SK-N-SH treated with all-trans-retinoic acid at 6 μM for 48 hours (cell line): ENCODE measurements around the gene STN1.

Experiments used
- ATAC-seq: fragments of 200-7000 bp; cut with Tn5 transposase; 3 replicates; pipeline ENCODE4 v1.9.1; 2020; ENCODE audit warnings: mild to moderate bottlenecking, moderate library complexity
- ARNTL ChIP-seq: fragments of 450-650 bp; formaldehyde crosslinking; IDR thresholded peaks from 2 replicates; pipeline ENCODE4 v1.5.0; 2020; ENCODE audit warnings: low read depth, mild to moderate bottlenecking, moderate library complexity, borderline replicate concordance
- BACH2 ChIP-seq: fragments of 250-450 bp; sonication (Bioruptor Pico); IDR thresholded peaks from 2 replicates; pipeline ENCODE4 v1.9.0; 2021; ENCODE audit warnings: mild to moderate bottlenecking, borderline replicate concordance
- CSDC2 ChIP-seq: fragments of 250-450 bp; sonication (Bioruptor Pico); IDR thresholded peaks from 2 replicates; pipeline ENCODE4 v1.5.0; 2020; ENCODE audit warnings: mild to moderate bottlenecking, moderate library complexity
- ESRRG ChIP-seq: fragments of 250-450 bp; sonication (Bioruptor Pico); IDR thresholded peaks from 2 replicates; pipeline ENCODE4 v1.6.1; 2021; ENCODE audit warnings: mild to moderate bottlenecking
- GLIS3 ChIP-seq: fragments of 250-450 bp; sonication (Bioruptor Pico); IDR thresholded peaks from 2 replicates; pipeline ENCODE4 v1.5.0; 2020; ENCODE audit warnings: mild to moderate bottlenecking, moderate library complexity
- ISL1 ChIP-seq: fragments of 250-450 bp; sonication (Bioruptor Pico); IDR thresholded peaks from 2 replicates; pipeline ENCODE4 v2.1.2; 2022; ENCODE audit warnings: mild to moderate bottlenecking, moderate library complexity
- TCF4 ChIP-seq: fragments of 250-450 bp; sonication (Bioruptor Pico); IDR thresholded peaks from 2 replicates; pipeline ENCODE4 v1.8.0; 2021; ENCODE audit warnings: mild to moderate bottlenecking, moderate library complexity, borderline replicate concordance
- TOX ChIP-seq: fragments of 250-450 bp; sonication (Bioruptor Pico); IDR thresholded peaks from 2 replicates; pipeline ENCODE4 v1.8.0; 2021; ENCODE audit warnings: mild to moderate bottlenecking, moderate library complexity, borderline replicate concordance
- ZC3H10 ChIP-seq: fragments of 250-450 bp; sonication (Bioruptor Pico); IDR thresholded peaks from 2 replicates; pipeline ENCODE4 v1.5.1; 2021; ENCODE audit warnings: mild to moderate bottlenecking, moderate library complexity
- ZFP3 ChIP-seq: fragments of 250-450 bp; sonication (Bioruptor Pico); IDR thresholded peaks from 2 replicates; pipeline ENCODE4 v1.5.0; 2020; ENCODE audit warnings: mild to moderate bottlenecking, moderate library complexity
- ZFP30 ChIP-seq: fragments of 450-650 bp; formaldehyde crosslinking; IDR thresholded peaks from 2 replicates; pipeline ENCODE4 v1.5.0; 2022; ENCODE audit warnings: mild to moderate bottlenecking, moderate library complexity
- ZNF565 ChIP-seq: fragments of 450-650 bp; formaldehyde crosslinking; conservative IDR thresholded peaks from 2 replicates; pipeline ENCODE4 v1.5.0; 2020; ENCODE audit warnings: low read depth, mild to moderate bottlenecking, moderate library complexity
- ZNF70 ChIP-seq: fragments of 450-650 bp; formaldehyde crosslinking; IDR thresholded peaks from 2 replicates; pipeline ENCODE4 v1.5.0; 2020; ENCODE audit warnings: mild to moderate bottlenecking, moderate library complexity
- ZNF8 ChIP-seq: fragments of 450-650 bp; formaldehyde crosslinking; IDR thresholded peaks from 2 replicates; pipeline ENCODE4 v1.5.0; 2020; ENCODE audit warnings: mild to moderate bottlenecking, moderate library complexity
- TF ChIP-seq, protein P1 (sequence below): fragments of 250-450 bp; sonication (Bioruptor Pico); IDR thresholded peaks from 2 replicates; pipeline ENCODE4 v1.5.1; 2020; ENCODE audit warnings: low read depth, mild to moderate bottlenecking, moderate library complexity
- TF ChIP-seq, protein P2 (sequence below): fragments of 250-450 bp; sonication (Bioruptor Pico); IDR thresholded peaks from 2 replicates; pipeline ENCODE4 v1.8.0; 2021; ENCODE audit warnings: low read depth, mild to moderate bottlenecking, moderate library complexity, borderline replicate concordance
- TF ChIP-seq, protein P3 (sequence below): fragments of 250-450 bp; sonication (Bioruptor Pico); IDR thresholded peaks from 2 replicates; pipeline ENCODE4 v1.8.0; 2020; ENCODE audit warnings: mild to moderate bottlenecking, moderate library complexity, borderline replicate concordance
- TF ChIP-seq, protein P4 (sequence below): fragments of 250-450 bp; sonication (Bioruptor Pico); IDR thresholded peaks from 2 replicates; pipeline ENCODE4 v1.5.0; 2020; ENCODE audit warnings: mild to moderate bottlenecking, moderate library complexity
- TF ChIP-seq, protein P5 (sequence below): fragments of 250-450 bp; sonication (Bioruptor Pico); IDR thresholded peaks from 2 replicates; pipeline ENCODE4 v1.5.1; 2021; ENCODE audit warnings: mild to moderate bottlenecking, moderate library complexity

Gene STN1

DNA sequence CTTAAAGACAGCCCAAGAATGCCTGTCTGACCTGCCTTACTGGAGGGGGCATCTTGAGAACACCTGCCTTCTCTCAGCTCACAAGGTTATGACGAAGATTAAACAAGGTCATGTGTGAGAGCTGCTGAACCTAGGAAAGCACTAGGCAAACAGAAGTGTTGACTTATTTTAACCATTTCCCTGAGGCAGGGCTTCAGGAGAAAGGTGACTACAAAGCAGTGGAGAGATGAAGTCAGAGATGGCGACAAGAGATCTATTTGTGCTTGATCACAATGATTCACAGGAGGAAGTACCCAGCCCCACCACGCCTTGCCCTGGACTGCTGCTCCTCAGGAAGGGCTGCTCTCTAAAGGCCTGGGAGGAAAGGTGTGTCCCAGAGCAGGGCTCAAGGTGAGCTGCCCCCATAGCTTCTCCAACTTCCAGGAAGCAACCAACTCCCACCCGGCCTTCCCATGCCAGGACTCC, 27.8 kb downstream of the STN1 start:
- TF ChIP-seq, protein P1, sequence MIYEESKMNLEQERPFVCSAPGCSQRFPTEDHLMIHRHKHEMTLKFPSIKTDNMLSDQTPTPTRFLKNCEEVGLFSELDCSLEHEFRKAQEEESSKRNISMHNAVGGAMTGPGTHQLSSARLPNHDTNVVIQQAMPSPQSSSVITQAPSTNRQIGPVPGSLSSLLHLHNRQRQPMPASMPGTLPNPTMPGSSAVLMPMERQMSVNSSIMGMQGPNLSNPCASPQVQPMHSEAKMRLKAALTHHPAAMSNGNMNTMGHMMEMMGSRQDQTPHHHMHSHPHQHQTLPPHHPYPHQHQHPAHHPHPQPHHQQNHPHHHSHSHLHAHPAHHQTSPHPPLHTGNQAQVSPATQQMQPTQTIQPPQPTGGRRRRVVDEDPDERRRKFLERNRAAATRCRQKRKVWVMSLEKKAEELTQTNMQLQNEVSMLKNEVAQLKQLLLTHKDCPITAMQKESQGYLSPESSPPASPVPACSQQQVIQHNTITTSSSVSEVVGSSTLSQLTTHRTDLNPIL (CRISPR knock-in tag) = no peak
- no peak for TF ChIP-seq TCF4
- TF ChIP-seq, protein P2, sequence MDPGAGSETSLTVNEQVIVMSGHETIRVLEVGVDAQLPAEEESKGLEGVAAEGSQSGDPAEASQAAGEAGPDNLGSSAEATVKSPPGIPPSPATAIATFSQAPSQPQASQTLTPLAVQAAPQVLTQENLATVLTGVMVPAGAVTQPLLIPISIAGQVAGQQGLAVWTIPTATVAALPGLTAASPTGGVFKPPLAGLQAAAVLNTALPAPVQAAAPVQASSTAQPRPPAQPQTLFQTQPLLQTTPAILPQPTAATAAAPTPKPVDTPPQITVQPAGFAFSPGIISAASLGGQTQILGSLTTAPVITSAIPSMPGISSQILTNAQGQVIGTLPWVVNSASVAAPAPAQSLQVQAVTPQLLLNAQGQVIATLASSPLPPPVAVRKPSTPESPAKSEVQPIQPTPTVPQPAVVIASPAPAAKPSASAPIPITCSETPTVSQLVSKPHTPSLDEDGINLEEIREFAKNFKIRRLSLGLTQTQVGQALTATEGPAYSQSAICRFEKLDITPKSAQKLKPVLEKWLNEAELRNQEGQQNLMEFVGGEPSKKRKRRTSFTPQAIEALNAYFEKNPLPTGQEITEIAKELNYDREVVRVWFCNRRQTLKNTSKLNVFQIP (CRISPR knock-in tag) = no peak
- TF ChIP-seq, all 23 proteins: peak for 0
- no peak for ATAC-seq

DNA sequence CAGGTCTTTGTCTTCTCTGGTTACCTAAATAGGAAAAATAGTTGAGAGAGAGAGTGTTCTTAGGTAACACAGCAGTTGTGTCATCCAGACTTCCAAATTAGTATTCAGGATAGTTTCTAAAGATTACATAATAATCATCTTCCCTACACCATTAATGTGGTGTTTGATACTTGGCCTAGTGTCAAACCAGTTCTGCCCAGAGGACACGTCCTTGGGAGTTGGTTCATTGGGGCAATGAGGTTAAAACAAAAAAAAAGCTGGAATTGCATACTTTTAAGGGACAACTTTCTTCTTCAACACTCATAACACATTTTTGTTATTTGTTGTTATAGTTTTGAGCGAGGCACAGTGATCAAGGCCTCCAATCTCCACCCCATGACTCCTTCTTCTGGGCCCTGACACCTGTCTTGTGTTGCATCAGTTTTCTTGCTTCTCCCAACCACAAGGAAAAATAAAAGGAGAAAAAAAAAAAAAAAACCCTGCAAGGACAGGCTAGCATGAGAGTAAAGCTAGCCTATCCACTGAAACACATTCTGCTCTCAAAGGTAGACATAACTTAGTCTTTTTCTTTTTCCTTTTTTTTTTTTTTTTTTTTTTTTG, 28.8 kb downstream of the STN1 start:
- ATAC-seq = no peak
- no peak for TF ChIP-seq BACH2 (CRISPR knock-in tag)
- TF ChIP-seq ESRRG (CRISPR knock-in tag) = no peak
- TF ChIP-seq, protein P3, sequence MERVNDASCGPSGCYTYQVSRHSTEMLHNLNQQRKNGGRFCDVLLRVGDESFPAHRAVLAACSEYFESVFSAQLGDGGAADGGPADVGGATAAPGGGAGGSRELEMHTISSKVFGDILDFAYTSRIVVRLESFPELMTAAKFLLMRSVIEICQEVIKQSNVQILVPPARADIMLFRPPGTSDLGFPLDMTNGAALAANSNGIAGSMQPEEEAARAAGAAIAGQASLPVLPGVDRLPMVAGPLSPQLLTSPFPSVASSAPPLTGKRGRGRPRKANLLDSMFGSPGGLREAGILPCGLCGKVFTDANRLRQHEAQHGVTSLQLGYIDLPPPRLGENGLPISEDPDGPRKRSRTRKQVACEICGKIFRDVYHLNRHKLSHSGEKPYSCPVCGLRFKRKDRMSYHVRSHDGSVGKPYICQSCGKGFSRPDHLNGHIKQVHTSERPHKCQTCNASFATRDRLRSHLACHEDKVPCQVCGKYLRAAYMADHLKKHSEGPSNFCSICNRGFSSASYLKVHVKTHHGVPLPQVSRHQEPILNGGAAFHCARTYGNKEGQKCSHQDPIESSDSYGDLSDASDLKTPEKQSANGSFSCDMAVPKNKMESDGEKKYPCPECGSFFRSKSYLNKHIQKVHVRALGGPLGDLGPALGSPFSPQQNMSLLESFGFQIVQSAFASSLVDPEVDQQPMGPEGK = no peak
- no peak for TF ChIP-seq ZNF565 (CRISPR knock-in tag)
- TF ChIP-seq ZFP3 (CRISPR knock-in tag) = no peak
- TF ChIP-seq ARNTL (CRISPR knock-in tag) = no peak
- no peak for TF ChIP-seq CSDC2 (CRISPR knock-in tag)
- no peak for TF ChIP-seq GLIS3
- TF ChIP-seq TOX (CRISPR knock-in tag) = no peak
- no peak for TF ChIP-seq ZNF70 (CRISPR knock-in tag)
- TF ChIP-seq ZFP30 (CRISPR knock-in tag) = no peak
- TF ChIP-seq ISL1 = no peak
- TF ChIP-seq, protein P4, sequence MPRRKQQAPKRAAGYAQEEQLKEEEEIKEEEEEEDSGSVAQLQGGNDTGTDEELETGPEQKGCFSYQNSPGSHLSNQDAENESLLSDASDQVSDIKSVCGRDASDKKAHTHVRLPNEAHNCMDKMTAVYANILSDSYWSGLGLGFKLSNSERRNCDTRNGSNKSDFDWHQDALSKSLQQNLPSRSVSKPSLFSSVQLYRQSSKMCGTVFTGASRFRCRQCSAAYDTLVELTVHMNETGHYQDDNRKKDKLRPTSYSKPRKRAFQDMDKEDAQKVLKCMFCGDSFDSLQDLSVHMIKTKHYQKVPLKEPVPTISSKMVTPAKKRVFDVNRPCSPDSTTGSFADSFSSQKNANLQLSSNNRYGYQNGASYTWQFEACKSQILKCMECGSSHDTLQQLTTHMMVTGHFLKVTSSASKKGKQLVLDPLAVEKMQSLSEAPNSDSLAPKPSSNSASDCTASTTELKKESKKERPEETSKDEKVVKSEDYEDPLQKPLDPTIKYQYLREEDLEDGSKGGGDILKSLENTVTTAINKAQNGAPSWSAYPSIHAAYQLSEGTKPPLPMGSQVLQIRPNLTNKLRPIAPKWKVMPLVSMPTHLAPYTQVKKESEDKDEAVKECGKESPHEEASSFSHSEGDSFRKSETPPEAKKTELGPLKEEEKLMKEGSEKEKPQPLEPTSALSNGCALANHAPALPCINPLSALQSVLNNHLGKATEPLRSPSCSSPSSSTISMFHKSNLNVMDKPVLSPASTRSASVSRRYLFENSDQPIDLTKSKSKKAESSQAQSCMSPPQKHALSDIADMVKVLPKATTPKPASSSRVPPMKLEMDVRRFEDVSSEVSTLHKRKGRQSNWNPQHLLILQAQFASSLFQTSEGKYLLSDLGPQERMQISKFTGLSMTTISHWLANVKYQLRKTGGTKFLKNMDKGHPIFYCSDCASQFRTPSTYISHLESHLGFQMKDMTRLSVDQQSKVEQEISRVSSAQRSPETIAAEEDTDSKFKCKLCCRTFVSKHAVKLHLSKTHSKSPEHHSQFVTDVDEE (CRISPR knock-in tag) = no peak
- TF ChIP-seq ZC3H10 = no peak
- TF ChIP-seq ZNF8 (CRISPR knock-in tag) = no peak
- TF ChIP-seq, protein P1 (CRISPR knock-in tag) = no peak
- TF ChIP-seq, protein P5, sequence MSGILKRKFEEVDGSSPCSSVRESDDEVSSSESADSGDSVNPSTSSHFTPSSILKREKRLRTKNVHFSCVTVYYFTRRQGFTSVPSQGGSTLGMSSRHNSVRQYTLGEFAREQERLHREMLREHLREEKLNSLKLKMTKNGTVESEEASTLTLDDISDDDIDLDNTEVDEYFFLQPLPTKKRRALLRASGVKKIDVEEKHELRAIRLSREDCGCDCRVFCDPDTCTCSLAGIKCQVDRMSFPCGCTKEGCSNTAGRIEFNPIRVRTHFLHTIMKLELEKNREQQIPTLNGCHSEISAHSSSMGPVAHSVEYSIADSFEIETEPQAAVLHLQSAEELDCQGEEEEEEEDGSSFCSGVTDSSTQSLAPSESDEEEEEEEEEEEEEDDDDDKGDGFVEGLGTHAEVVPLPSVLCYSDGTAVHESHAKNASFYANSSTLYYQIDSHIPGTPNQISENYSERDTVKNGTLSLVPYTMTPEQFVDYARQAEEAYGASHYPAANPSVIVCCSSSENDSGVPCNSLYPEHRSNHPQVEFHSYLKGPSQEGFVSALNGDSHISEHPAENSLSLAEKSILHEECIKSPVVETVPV (CRISPR knock-in tag) = no peak
